UCSD-AML1 (cell line): Measurements from ENCODE around the gene SLC4A7.
"Not testable (repeated sequence)": the region's sequence is repeated elsewhere in the genome, so short reads cannot be mapped to it uniquely, and the experiment has no call there.

ENCODE experiments used
- DNase-seq: peaks from one replicate; lab custom pipeline; 2025; ENCODE audit not compliant: unreplicated experiment; lab: John Stamatoyannopoulos, UW

The SLC4A7 gene

GRCh38 chr3:27431116-27431515 is 53.1 kb downstream of the SLC4A7 start:
- DNase-seq = no peak

- DNase-seq = no peak
These were observed 54.3 kb downstream of the SLC4A7 start for GRCh38 chr3:27429909-27430308.

GRCh38 chr3:27428446-27428845 is 55.7 kb downstream of the SLC4A7 start:
- no peak for DNase-seq

GRCh38 chr3:27426926-27427325 is 57.3 kb downstream of the SLC4A7 start:
- DNase-seq = no peak

- no peak for DNase-seq
These were observed 58.2 kb downstream of the SLC4A7 start for GRCh38 chr3:27425896-27426565.

GRCh38 chr3:27424812-27425521 is 59.2 kb downstream of the SLC4A7 start:
- not testable (repeated sequence) for DNase-seq

GRCh38 chr3:27423463-27423862 is 60.7 kb downstream of the SLC4A7 start:
- DNase-seq = no peak

GRCh38 chr3:27422617-27423016 is 61.6 kb downstream of the SLC4A7 start:
- DNase-seq = no peak

- DNase-seq = no peak
These were observed 69.0 kb downstream of the SLC4A7 start for GRCh38 chr3:27415202-27415601.

GRCh38 chr3:27392950-27393679 is 91.1 kb downstream of the SLC4A7 start:
- DNase-seq = no peak

GRCh38 chr3:27392414-27392813 is 91.8 kb downstream of the SLC4A7 start:
- not testable (repeated sequence) for DNase-seq

GRCh38 chr3:27391796-27392195 is 92.4 kb downstream of the SLC4A7 start:
- no peak for DNase-seq

GRCh38 chr3:27387625-27388024 is 96.6 kb downstream of the SLC4A7 start:
- DNase-seq = no peak

GRCh38 chr3:27385504-27385903 is 98.7 kb downstream of the SLC4A7 start:
- no peak for DNase-seq

- no peak for DNase-seq
These were observed 100.0 kb downstream of the SLC4A7 start for GRCh38 chr3:27384191-27384590.

- no peak for DNase-seq
These were observed 103.5 kb downstream of the SLC4A7 start for GRCh38 chr3:27380433-27381357.

- DNase-seq = no peak
These were observed 105.9 kb downstream of the SLC4A7 start for GRCh38 chr3:27378331-27378730.

- no peak for DNase-seq
These were observed 107.9 kb downstream of the SLC4A7 start for GRCh38 chr3:27376109-27376772.

GRCh38 chr3:27368831-27369607 is 115.2 kb downstream of the SLC4A7 start, which contains the start of gene NEK10:
NEK10 (minus strand) TSS chr3:27369383; CDS start chr3:27352882, 16,501 bp downstream.
- peak; percentile 79 for DNase-seq
